ENCODE results near the gene KIAA1217.
A peak's percentile ranks its signal among the peaks of the same experiment; 100 is the strongest.

KIAA1217 gene

GRCh38 chr10:24448351-24448999, 239.5 kb downstream of the KIAA1217 start:
- Histone ChIP-seq H3K27ac (peak overlapping the region; percentile 80; the same call in 1 of the 2 replicates), H2AFZ (ENCODE audit: low read depth) (peak overlapping the region; percentile 75), H3K4me2 (peak overlapping the region; percentile 72), H3K79me2 (ENCODE audit: insufficient read depth, low read depth) (no peaks in the 10 kb centered on the region), H3K27me3 (ENCODE audit: insufficient read depth, low read depth) (no peaks in the 10 kb centered on the region), H4K20me1 (ENCODE audit: insufficient read depth) (no peaks in the 10 kb centered on the region), H3K36me3 (ENCODE audit: insufficient read depth) (no peaks in the 10 kb centered on the region), H3K4me3 (IDR thresholded peaks at IDR 0.05; ENCODE audit: insufficient read depth, low read depth, low read length) (no peak overlapping the region), H3K4me1 (ENCODE audit: low read depth, poor library complexity, severe bottlenecking) (peaks cover 30% of the 10 kb centered on the region), H3K9ac (peak overlapping the region; percentile 51; the same call in 1 of the 2 replicates)
- TF ChIP-seq, protein P1, sequence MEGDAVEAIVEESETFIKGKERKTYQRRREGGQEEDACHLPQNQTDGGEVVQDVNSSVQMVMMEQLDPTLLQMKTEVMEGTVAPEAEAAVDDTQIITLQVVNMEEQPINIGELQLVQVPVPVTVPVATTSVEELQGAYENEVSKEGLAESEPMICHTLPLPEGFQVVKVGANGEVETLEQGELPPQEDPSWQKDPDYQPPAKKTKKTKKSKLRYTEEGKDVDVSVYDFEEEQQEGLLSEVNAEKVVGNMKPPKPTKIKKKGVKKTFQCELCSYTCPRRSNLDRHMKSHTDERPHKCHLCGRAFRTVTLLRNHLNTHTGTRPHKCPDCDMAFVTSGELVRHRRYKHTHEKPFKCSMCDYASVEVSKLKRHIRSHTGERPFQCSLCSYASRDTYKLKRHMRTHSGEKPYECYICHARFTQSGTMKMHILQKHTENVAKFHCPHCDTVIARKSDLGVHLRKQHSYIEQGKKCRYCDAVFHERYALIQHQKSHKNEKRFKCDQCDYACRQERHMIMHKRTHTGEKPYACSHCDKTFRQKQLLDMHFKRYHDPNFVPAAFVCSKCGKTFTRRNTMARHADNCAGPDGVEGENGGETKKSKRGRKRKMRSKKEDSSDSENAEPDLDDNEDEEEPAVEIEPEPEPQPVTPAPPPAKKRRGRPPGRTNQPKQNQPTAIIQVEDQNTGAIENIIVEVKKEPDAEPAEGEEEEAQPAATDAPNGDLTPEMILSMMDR (conservative IDR thresholded peaks at IDR 0.05; ENCODE audit: low read depth, low read length): no peak

DNA sequence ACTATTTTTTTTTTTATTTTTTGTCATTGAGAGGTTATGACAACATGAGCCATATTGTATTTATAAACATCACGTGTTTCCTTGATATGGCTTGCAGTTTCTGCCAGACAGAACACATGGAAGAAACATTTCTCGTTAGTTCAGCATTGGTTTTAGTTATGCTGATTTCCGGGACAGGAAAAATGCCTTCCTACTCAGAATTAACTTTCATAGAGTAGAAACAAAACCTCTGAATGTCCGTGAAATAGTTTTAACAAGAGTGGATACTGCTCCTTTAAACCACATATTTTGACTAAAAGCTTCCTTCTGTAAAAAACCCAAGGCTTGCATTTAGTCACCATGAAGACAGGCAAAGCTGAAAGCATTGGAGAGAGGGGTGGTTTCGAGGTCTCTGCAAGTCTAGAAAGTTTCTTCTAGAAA, 240.4 kb downstream of the KIAA1217 start:
- H4K20me1 ChIP-seq (ENCODE audit: insufficient read depth): no peaks in the 10 kb centered on the region
- peak overlapping the region; percentile 80 for H3K27ac ChIP-seq
- H3K36me3 ChIP-seq (ENCODE audit: insufficient read depth): no peaks in the 10 kb centered on the region
- H3K4me1 ChIP-seq (ENCODE audit: low read depth, poor library complexity, severe bottlenecking): peaks cover 30% of the 10 kb centered on the region
- no peak overlapping the region for H3K4me3 ChIP-seq (IDR thresholded peaks at IDR 0.05; ENCODE audit: insufficient read depth, low read depth, low read length)
- no peaks in the 10 kb centered on the region for H3K27me3 ChIP-seq (ENCODE audit: insufficient read depth, low read depth)
- peak overlapping the region; percentile 51 for H3K9ac ChIP-seq
- TF ChIP-seq, protein P1 (conservative IDR thresholded peaks at IDR 0.05; ENCODE audit: low read depth, low read length): no peak
- no peaks in the 10 kb centered on the region for H3K79me2 ChIP-seq (ENCODE audit: insufficient read depth, low read depth)
- H2AFZ ChIP-seq (ENCODE audit: low read depth): peak overlapping the region; percentile 75
- peak overlapping the region; percentile 72 for H3K4me2 ChIP-seq

DNA sequence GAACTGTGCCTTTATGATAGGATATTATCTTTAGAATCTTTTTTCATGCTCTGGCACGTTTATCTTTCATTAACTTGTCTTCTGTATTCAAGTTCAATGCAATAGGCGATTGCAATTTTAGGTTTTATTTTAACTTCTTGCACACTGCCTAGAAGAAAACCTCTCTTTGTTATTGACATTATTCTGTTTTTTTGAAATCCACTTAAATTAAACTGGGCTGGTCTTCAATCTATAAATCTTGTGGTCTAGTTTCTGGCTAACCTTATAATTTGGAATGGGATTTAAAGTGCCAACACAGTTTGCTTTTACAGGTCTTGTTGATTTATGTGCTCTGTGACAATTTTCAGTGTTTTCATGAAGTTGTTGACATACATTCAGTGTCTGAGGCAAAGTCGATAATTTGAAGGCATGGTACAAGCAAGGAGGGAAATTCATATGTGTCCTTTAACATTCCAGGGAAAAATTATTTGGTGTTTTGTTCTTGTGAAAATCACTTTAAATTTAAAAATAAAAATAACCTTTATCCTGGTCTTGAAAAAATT, 240.9 kb downstream of the KIAA1217 start:
- H3K27ac ChIP-seq: peak overlapping the region; percentile 80
- TF ChIP-seq, protein P1 (conservative IDR thresholded peaks at IDR 0.05; ENCODE audit: low read depth, low read length): no peak
- H3K4me1 ChIP-seq (ENCODE audit: low read depth, poor library complexity, severe bottlenecking): peaks cover 30% of the 10 kb centered on the region
- peak overlapping the region; percentile 72 for H3K4me2 ChIP-seq
- no peaks in the 10 kb centered on the region for H3K36me3 ChIP-seq (ENCODE audit: insufficient read depth)
- H3K4me3 ChIP-seq (IDR thresholded peaks at IDR 0.05; ENCODE audit: insufficient read depth, low read depth, low read length): no peak overlapping the region
- H3K27me3 ChIP-seq (ENCODE audit: insufficient read depth, low read depth): no peaks in the 10 kb centered on the region
- peak overlapping the region; percentile 51 for H3K9ac ChIP-seq
- H2AFZ ChIP-seq (ENCODE audit: low read depth): peak overlapping the region; percentile 75
- H3K79me2 ChIP-seq (ENCODE audit: insufficient read depth, low read depth): no peaks in the 10 kb centered on the region
- H4K20me1 ChIP-seq (ENCODE audit: insufficient read depth): no peaks in the 10 kb centered on the region

GRCh38 chr10:24451325-24451820, 242.4 kb downstream of the KIAA1217 start:
- Histone ChIP-seq H3K4me2 (no peak overlapping the region), H3K79me2 (ENCODE audit: insufficient read depth, low read depth) (no peaks in the 10 kb centered on the region)

More at GRCh38 chr10:24451325-24451820, 242.4 kb downstream of the KIAA1217 start:
- Histone ChIP-seq H4K20me1 (ENCODE audit: insufficient read depth) (no peaks in the 10 kb centered on the region), H3K27ac (no peak overlapping the region), H3K36me3 (ENCODE audit: insufficient read depth) (no peaks in the 10 kb centered on the region), H2AFZ (ENCODE audit: low read depth) (no peak overlapping the region), H3K27me3 (ENCODE audit: insufficient read depth, low read depth) (no peaks in the 10 kb centered on the region), H3K4me3 (IDR thresholded peaks at IDR 0.05; ENCODE audit: insufficient read depth, low read depth, low read length) (no peak overlapping the region), H3K4me1 (ENCODE audit: low read depth, poor library complexity, severe bottlenecking) (peaks cover 30% of the 10 kb centered on the region), H3K9ac (no peak overlapping the region)
- TF ChIP-seq, protein P1 (conservative IDR thresholded peaks at IDR 0.05; ENCODE audit: low read depth, low read length): no peak

Measured in KMS-11 (cell line).